A549 (cell line): ENCODE data around the gene SNX3. TPM values are rescaled to one million over a fixed set of nuclear protein-coding genes. Genes with fewer than 3 reads are reported as not detected.

Experiments used
- ATAC-seq, 2 experiments: fragments of 200-7000 bp in 1 of 2; fragments of >200 bp in 1 of 2; cut with Nextera tagmentation in 1 of 2; cut with Tn5 transposase in 1 of 2; 3 replicates each; pipeline versions ENCODE4 v1.8.0 to v1.9.1; 2018 to 2020; ENCODE audit warnings: mild to moderate bottlenecking in 1 of 2, moderate library complexity in 1 of 2
- CTCF ChIA-PET: fragments of 300-600 bp; sonication (Branson Sonifier 250); formaldehyde crosslinking; extraction: SDS; loops from one replicate; lab custom pipeline; 2021; ENCODE audit warnings: antibody characterized with exemption, inconsistent platforms; lab: Yijun Ruan, JAX
- POLR2A ChIA-PET: fragments of 350-600 bp; formaldehyde crosslinking; extraction: SDS; loops from one replicate; lab custom pipeline; 2021; ENCODE audit warnings: antibody characterized with exemption, inconsistent platforms; lab: Yijun Ruan, JAX
- DNase-seq, 2 experiments: peaks; one replicate each; pipeline versions ENCODE4 v3.0.0 to v3.0.0-alpha.2; 2011 to 2016; ENCODE audit warnings: low read depth in 1 of 2, low spot score in 1 of 2
- FAIRE-seq: peaks from 2 replicates; lab custom pipeline; 2011; peaks lifted over from hg19 to GRCh38; lab: Jason Lieb, UNC
- H3K27ac ChIP-seq, 2 experiments: fragments of >200 bp; sonication (Bioruptor Twin); formaldehyde crosslinking; 3 replicates each; pipeline ENCODE4 v1.5.1; 2016 to 2017
- H3K4me1 ChIP-seq: fragments of >200 bp; sonication (Bioruptor Twin); formaldehyde crosslinking; 3 replicates; pipeline ENCODE4 v1.6.1; 2016
- H3K4me2 ChIP-seq: fragments of >200 bp; sonication (Bioruptor Twin); formaldehyde crosslinking; 3 replicates; pipeline ENCODE4 v1.6.1; 2016
- H3K4me3 ChIP-seq: fragments of >200 bp; sonication (Bioruptor Twin); formaldehyde crosslinking; 3 replicates; pipeline ENCODE4 v1.5.1; 2016
- H3K9me3 ChIP-seq: fragments of >200 bp; sonication (Bioruptor Twin); formaldehyde crosslinking; 3 replicates; pipeline ENCODE4 v1.6.1; 2016
- BHLHE40 ChIP-seq: IDR thresholded peaks from 2 replicates; pipeline ENCODE4 v1.6.1; 2012; ENCODE audit warnings: low read depth, low read length, inconsistent platforms
- CTCF ChIP-seq: fragments of >200 bp; sonication (Bioruptor Twin); formaldehyde crosslinking; IDR thresholded peaks from 3 replicates; pipeline ENCODE4 v1.5.1; 2016
- E2F6 ChIP-seq: IDR thresholded peaks from 2 replicates; pipeline ENCODE4 v1.6.1; 2012; ENCODE audit warnings: low read depth, borderline replicate concordance
- EHMT2 ChIP-seq: fragments of 200-600 bp; sonication (generic); IDR thresholded peaks from 2 replicates; pipeline ENCODE4 v1.6.1; 2016; ENCODE audit warnings: antibody characterized with exemption, low read depth, mild to moderate bottlenecking, moderate library complexity
- FOSB ChIP-seq: fragments of 250-450 bp; sonication (Bioruptor Pico); IDR thresholded peaks from 2 replicates; pipeline ENCODE4 v1.5.0; 2020; ENCODE audit warnings: mild to moderate bottlenecking, moderate library complexity
- FOSL2 ChIP-seq, 2 experiments: fragments of 450-650 bp in 1 of 2; fragments of >200 bp in 1 of 2; sonication (Bioruptor Twin) in 1 of 2; formaldehyde crosslinking; IDR thresholded peaks; 2 replicates each; pipeline versions ENCODE4 v1.5.0 to v1.6.1; 2016 to 2020; ENCODE audit warnings: mild to moderate bottlenecking in 1 of 2, moderate library complexity in 1 of 2
- GATA3 ChIP-seq: IDR thresholded peaks from 2 replicates; pipeline ENCODE4 v1.6.1; 2012; ENCODE audit warnings: borderline replicate concordance
- HOXA7 ChIP-seq: fragments of 250-450 bp; sonication (Bioruptor Pico); IDR thresholded peaks from 2 replicates; pipeline ENCODE4 v1.5.0; 2020; ENCODE audit warnings: mild to moderate bottlenecking, moderate library complexity
- JUNB ChIP-seq: fragments of >200 bp; sonication (Bioruptor Twin); formaldehyde crosslinking; IDR thresholded peaks from 2 replicates; pipeline ENCODE4 v1.6.1; 2016
- MYC ChIP-seq: IDR thresholded peaks from 2 replicates; pipeline ENCODE4 v1.6.1; 2012; ENCODE audit warnings: mild to moderate bottlenecking, inconsistent platforms, low read length, improper control_type of control experiment, borderline replicate concordance
- NFE2L2 ChIP-seq: fragments of 150-350 bp; conservative IDR thresholded peaks from 2 replicates; pipeline ENCODE4 v1.6.1; 2014; ENCODE audit warnings: low read length
- PHF8 ChIP-seq: fragments of 200-600 bp; sonication (generic); IDR thresholded peaks from 2 replicates; pipeline ENCODE4 v1.6.1; 2016; ENCODE audit warnings: low read depth, mild to moderate bottlenecking, antibody characterized with exemption, moderate library complexity, borderline replicate concordance
- RAD21 ChIP-seq, 2 experiments: fragments of >200 bp in 1 of 2; sonication (Bioruptor Twin) in 1 of 2; formaldehyde crosslinking in 1 of 2; IDR thresholded peaks in 1 of 2; conservative IDR thresholded peaks in 1 of 2; 2 replicates in 1 of 2; 3 replicates in 1 of 2; pipeline ENCODE4 v1.6.1; 2012 to 2018; ENCODE audit warnings: inconsistent platforms in 1 of 2
- RCOR1 ChIP-seq: fragments of 150-350 bp; IDR thresholded peaks from 2 replicates; pipeline ENCODE4 v1.6.1; 2014; ENCODE audit warnings: antibody characterized with exemption, low read length, low read depth
- RFX5 ChIP-seq: fragments of 450-650 bp; IDR thresholded peaks from 2 replicates; pipeline ENCODE4 v1.7.1; 2014; ENCODE audit warnings: antibody characterized with exemption, mild to moderate bottlenecking, moderate library complexity
- RNF2 ChIP-seq: fragments of 200-600 bp; sonication (generic); IDR thresholded peaks from 2 replicates; pipeline ENCODE4 v1.6.1; 2016; ENCODE audit warnings: low read depth, mild to moderate bottlenecking, antibody characterized with exemption, moderate library complexity, borderline replicate concordance
- TP53 ChIP-seq: fragments of 250-450 bp; sonication (Bioruptor Pico); IDR thresholded peaks from 2 replicates; pipeline ENCODE4 v1.5.0; 2021; ENCODE audit warnings: mild to moderate bottlenecking, moderate library complexity
- ZC3H11A ChIP-seq: fragments of 450-650 bp; IDR thresholded peaks from 2 replicates; pipeline ENCODE4 v1.6.1; 2014; ENCODE audit warnings: antibody characterized with exemption, mild to moderate bottlenecking
- ZFP36 ChIP-seq: fragments of 450-650 bp; IDR thresholded peaks from 2 replicates; pipeline ENCODE4 v1.6.1; 2014; ENCODE audit warnings: borderline replicate concordance; ENCODE audit not compliant: partially characterized antibody
- ZNF302 ChIP-seq: fragments of 250-450 bp; sonication (Bioruptor Pico); IDR thresholded peaks from 2 replicates; pipeline ENCODE4 v1.9.0; 2021; ENCODE audit warnings: inconsistent platforms, mild to moderate bottlenecking, moderate library complexity
- WGBS: methylation state at CpG from one replicate; pipeline ENCODE4 v1.1.6; 2017; ENCODE audit errors: missing lambda C conversion rate; 5-methylcytosine and 5-hydroxymethylcytosine counted together
- polyA plus RNA-seq, 4 experiments: library from polyadenylated mRNA; depleted of rRNA in 3 of 4; stranded (reverse); fragments of >200 nt; fragmentation: RNase III in 1 of 4; extraction: RNeasy Plus Mini Kit Qiagen cat#74134 plus additional on column Dnase treatment in 1 of 4; gene quantifications; 2 replicates in 3 of 4; 3 replicates in 1 of 4; pipeline ENCODE4 v1.2.3, GENCODE V29; 2011 to 2017
- TF ChIP-seq, protein P1 (sequence below): fragments of 200-600 bp; sonication (generic); IDR thresholded peaks from 2 replicates; pipeline ENCODE4 v1.6.1; 2016; ENCODE audit warnings: antibody characterized with exemption, mild to moderate bottlenecking, moderate library complexity
- TF ChIP-seq, protein P2 (sequence below): fragments of >200 bp; sonication (Bioruptor Twin); formaldehyde crosslinking; IDR thresholded peaks from 3 replicates; pipeline ENCODE4 v1.6.1; 2016
- TF ChIP-seq, protein P3 (sequence below): IDR thresholded peaks from 2 replicates; pipeline ENCODE4 v1.6.1; 2012

Gene SNX3
- polyA plus RNA-seq, 2 of the 4 experiments (the other 2 are of a cell fraction), result 106 to 214 TPM

DNA sequence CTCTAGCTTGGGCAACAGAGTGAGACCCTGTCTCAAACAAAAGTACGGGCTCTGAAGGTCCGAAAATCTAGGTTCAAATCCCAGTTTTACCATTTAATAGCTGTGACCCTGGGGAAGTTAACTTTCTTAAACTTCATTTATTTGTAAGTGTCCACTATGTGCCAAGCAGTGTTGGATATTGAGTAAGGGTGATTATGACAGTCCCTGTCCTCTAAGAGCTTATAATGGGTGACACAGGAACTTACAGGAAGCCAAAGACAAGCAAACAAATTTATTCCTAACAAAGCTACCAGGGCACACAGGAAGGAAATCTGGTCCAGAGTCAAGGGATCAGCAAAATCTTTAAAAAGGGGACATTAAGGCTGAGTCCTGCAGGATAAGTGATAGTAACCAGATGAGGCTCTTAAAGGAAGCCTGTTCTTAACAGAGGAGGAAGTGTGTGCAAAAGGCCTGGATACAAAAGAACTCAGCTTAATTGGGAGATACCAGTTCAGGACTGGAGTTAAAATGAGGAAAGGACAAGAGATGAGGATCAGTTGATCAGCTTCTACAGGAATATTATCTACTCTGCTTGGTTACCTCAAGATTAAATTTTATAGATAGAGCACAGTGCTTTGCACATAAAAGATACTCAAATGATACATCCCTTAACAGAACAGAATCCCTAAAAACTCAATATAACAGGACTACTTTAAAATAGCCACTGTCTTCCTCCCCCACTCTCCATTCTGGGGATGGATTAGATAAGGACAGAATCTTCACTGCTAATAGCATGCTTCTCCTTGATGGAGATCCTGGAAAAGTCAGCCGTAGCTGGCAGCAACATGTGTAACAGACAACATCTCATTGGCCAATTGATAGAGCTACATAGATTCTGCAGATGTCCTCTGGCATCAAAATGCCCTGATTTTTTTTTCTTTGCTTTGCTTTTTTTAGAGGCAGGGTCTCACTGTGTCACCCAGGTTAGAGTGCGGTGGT, 6.1 kb downstream of the SNX3 start:
- FAIRE-seq, result no peak
- Histone ChIP-seq H3K4me1 (peaks cover 3% of the 10 kb centered on the region; the same call in 1 of the 3 replicates), H3K4me2 (no peak overlapping the region), H3K4me3 (no peak overlapping the region), H3K27ac (no peak overlapping the region), H3K9me3 (no peaks in the 10 kb centered on the region)
- ChIA-PET POLR2A (no interaction called here), CTCF (interaction anchor here (1.0 kb wide), 1 partner anchor 55 kb away, joined by 3 read pairs; no protein-coding TSS in a partner anchor)
- 98% methylated on average over 4 of the region's 4 CpGs for WGBS
- ATAC-seq, result no peak
- TF ChIP-seq EHMT2 (no peak), ZNF302 (no peak), RFX5 (no peak), TP53 (no peak), ZFP36 (no peak), JUNB (no peak), ZC3H11A (no peak), CTCF (no peak), RNF2 (no peak)
- TF ChIP-seq, protein P1, sequence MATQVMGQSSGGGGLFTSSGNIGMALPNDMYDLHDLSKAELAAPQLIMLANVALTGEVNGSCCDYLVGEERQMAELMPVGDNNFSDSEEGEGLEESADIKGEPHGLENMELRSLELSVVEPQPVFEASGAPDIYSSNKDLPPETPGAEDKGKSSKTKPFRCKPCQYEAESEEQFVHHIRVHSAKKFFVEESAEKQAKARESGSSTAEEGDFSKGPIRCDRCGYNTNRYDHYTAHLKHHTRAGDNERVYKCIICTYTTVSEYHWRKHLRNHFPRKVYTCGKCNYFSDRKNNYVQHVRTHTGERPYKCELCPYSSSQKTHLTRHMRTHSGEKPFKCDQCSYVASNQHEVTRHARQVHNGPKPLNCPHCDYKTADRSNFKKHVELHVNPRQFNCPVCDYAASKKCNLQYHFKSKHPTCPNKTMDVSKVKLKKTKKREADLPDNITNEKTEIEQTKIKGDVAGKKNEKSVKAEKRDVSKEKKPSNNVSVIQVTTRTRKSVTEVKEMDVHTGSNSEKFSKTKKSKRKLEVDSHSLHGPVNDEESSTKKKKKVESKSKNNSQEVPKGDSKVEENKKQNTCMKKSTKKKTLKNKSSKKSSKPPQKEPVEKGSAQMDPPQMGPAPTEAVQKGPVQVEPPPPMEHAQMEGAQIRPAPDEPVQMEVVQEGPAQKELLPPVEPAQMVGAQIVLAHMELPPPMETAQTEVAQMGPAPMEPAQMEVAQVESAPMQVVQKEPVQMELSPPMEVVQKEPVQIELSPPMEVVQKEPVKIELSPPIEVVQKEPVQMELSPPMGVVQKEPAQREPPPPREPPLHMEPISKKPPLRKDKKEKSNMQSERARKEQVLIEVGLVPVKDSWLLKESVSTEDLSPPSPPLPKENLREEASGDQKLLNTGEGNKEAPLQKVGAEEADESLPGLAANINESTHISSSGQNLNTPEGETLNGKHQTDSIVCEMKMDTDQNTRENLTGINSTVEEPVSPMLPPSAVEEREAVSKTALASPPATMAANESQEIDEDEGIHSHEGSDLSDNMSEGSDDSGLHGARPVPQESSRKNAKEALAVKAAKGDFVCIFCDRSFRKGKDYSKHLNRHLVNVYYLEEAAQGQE, result no peak
- no peak for DNase-seq

GRCh38 chr6:108253241-108253640, 7.6 kb downstream of the SNX3 start:
- H3K4me3 ChIP-seq, result no peak overlapping the region
- no peak overlapping the region for H3K27ac ChIP-seq
- WGBS, result 96% methylated on average over 1 of the region's 1 CpG
- DNase-seq (no peak), FAIRE-seq (no peak), ATAC-seq (no peak)
- H3K9me3 ChIP-seq, result no peaks in the 10 kb centered on the region
- ChIA-PET CTCF (no interaction called here), POLR2A (no interaction called here)
- TF ChIP-seq MYC (no peak), RFX5 (no peak), BHLHE40 (no peak), E2F6 (no peak), FOSB (no peak), NFE2L2 (no peak), EHMT2 (no peak), PHF8 (no peak), GATA3 (no peak), RAD21 (conservative IDR thresholded peaks at IDR 0.05 in 1 of 2, IDR thresholded peaks at IDR 0.05 in 1 of 2) (no peak), CTCF (no peak), RNF2 (no peak), RCOR1 (no peak), HOXA7 (CRISPR knock-in tag) (no peak), FOSL2 (IDR thresholded peaks at IDR 0.05) (no peak), FOSL2 (CRISPR knock-in tag; IDR thresholded peaks at IDR 0.05) (no peak)
- TF ChIP-seq, protein P2, sequence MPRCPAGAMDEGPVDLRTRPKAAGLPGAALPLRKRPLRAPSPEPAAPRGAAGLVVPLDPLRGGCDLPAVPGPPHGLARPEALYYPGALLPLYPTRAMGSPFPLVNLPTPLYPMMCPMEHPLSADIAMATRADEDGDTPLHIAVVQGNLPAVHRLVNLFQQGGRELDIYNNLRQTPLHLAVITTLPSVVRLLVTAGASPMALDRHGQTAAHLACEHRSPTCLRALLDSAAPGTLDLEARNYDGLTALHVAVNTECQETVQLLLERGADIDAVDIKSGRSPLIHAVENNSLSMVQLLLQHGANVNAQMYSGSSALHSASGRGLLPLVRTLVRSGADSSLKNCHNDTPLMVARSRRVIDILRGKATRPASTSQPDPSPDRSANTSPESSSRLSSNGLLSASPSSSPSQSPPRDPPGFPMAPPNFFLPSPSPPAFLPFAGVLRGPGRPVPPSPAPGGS, result no peak
- TF ChIP-seq, protein P3, sequence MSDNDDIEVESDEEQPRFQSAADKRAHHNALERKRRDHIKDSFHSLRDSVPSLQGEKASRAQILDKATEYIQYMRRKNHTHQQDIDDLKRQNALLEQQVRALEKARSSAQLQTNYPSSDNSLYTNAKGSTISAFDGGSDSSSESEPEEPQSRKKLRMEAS, result no peak
- no peak overlapping the region for H3K4me2 ChIP-seq
- no peaks in the 10 kb centered on the region for H3K4me1 ChIP-seq
